IPS-NIHi7 (cell line): ENCODE measurements around the gene GOLGA8A.
"Not testable (repeated sequence)": the region's sequence is repeated elsewhere in the genome, so short reads cannot be mapped to it uniquely, and the experiment has no call there.

Source experiments
- DNase-seq: peaks from one replicate; pipeline ENCODE4 v3.0.0; 2012; ENCODE audit warnings: mixed read lengths; ENCODE audit errors: extremely low spot score

GOLGA8A gene

DNA sequence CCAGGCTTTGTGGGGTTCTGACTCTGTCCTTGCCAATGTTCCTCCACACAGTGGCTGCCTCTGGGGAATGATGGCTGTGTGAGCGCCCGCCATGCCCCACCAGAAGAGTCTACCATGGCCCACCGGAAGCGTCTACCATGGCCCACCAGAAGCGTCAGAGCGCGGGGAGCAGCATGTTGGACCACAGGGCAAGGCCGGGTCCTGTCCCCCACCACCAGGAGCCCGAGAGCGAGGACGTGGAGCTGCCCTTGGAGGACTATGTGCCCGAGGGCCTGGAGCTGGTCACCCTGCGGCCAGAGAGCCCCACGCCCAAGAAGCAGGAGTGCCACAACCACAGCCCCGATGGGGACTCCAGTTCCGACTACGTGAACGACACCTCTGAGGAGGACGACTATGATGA, 28.1 kb downstream of the GOLGA8A start:
- not testable (repeated sequence) for DNase-seq

DNA sequence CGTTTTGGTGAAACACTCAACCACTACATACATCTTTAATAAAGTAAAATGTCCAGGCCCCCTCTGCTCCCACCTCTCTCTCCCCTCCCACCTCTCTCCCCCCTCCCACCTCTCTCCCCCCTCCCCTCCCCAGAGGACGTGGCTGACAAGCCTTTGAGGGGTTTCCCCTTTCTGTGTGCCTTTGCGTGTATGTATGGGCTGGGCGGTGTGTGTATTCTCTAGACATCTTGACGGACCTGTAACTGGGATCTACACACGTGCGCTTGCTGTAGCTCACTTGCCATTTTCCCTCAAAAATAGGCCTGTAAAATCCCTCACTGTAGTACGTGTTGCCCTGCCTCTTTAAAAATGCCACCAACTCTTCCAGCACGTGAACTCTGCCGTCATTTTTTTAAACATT, 28.6 kb downstream of the GOLGA8A start:
- DNase-seq, result not testable (repeated sequence)

DNA sequence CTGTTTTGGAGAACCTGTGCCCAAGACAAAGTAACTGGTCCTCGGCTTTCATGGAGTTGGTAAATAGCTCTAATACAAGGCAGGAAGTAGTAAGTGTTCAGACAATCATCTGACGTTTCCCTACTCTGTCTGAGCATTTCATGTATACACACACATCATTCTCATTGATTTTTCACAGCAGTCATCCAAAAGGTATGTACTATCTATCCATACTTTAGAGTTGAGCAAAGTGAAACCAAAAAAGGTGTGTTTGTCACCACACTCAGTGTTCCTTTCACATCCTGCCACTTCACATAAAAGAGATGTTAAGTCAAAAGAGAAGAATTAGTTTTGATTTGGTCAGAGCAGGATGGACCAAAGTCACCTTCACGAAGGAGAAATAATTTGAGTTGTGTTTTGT, 33.7 kb downstream of the GOLGA8A start:
- not testable (repeated sequence) for DNase-seq

- DNase-seq, result not testable (repeated sequence)
Measured at GRCh38 chr15:34403160-34403598, 34.4 kb downstream of the GOLGA8A start.

GRCh38 chr15:34397637-34398259, 39.9 kb downstream of the GOLGA8A start:
- DNase-seq, result not testable (repeated sequence)

DNA sequence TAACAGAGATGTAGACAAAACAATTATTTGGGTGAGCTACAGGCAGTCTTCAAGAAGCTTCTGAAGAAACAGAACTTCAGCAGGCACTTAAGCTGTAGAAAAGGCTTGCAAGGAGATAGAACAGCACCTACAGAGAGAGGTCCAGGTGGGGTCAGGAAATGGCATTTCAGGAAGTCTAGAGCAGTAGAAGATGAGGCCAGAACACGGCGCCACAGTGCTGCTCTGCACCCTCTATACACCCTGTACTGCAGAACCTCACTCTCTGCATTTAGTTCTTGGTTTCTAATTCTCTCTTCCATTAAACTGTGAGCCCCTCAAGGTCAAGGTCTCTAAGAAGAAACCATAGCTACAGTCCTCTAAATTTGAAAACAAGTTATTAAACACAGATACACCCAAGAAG, 44.6 kb downstream of the GOLGA8A start:
- not testable (repeated sequence) for DNase-seq

DNA sequence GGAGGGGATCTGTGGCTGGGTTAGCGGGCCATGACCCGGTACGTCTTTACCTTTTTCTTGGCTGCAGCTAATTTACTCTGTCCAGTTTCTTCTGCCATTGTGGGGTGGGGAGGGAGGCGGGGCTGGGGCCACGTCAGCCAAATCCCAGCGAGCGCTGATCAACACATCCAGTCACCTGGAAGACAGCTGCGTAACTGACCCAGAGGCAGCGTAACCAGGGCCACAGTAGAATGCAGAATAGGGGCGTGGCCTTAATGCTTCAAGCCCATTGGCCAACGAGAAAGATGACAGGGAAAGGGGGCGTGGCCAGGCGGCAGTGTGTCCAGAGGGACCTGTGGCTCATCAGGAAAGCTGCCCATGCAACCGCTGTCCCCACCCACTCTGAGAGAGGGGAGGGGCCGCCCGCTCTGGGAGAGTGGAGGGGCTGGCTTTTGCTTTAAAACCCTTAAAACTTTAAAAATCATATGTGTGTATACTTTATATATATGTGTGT, 48.0 kb downstream of the GOLGA8A start:
- not testable (repeated sequence) for DNase-seq
